Gastroesophageal sphincter (tissue), 4 donors: ENCODE results near the gene ALPG. TPM values are rescaled to one million over a fixed set of nuclear protein-coding genes. Genes with fewer than 3 reads are reported as not detected.

Experiments used
- ATAC-seq: fragments of 150-250 bp; one replicate; pipeline ENCODE4 v1.9.1; 2016; ENCODE audit warnings: mild to moderate bottlenecking, moderate library complexity
- H3K27ac ChIP-seq, 4 donors: fragments of 200-600 bp; sonication (generic) in 3 of 4; 1 replicate in 3 of 4; 2 replicates in 1 of 4; pipeline ENCODE4 v1.5.1; 2016 to 2019
- H3K27me3 ChIP-seq: fragments of 200-600 bp; sonication (generic); one replicate; pipeline ENCODE4 v1.5.1; 2019
- H3K36me3 ChIP-seq, 2 donors: fragments of 200-600 bp; sonication (generic); one replicate each; pipeline ENCODE4 v1.5.1; 2019; ENCODE audit warnings: control low read depth in 1 of 2
- H3K4me1 ChIP-seq, 3 donors: fragments of 200-600 bp; sonication (generic); 1 replicate in 2 of 3; 2 replicates in 1 of 3; pipeline ENCODE4 v1.5.1; 2016 to 2019; ENCODE audit warnings: control low read depth in 2 of 3
- H3K4me3 ChIP-seq, 2 donors: fragments of 200-600 bp; sonication (generic); one replicate each; pipeline ENCODE4 v1.5.1; 2019; ENCODE audit warnings: mild to moderate bottlenecking in 1 of 2, moderate library complexity in 1 of 2
- H3K9me3 ChIP-seq, 3 donors: fragments of 200-600 bp; sonication (generic); one replicate each; pipeline ENCODE4 v1.5.1; 2017 to 2019; ENCODE audit warnings: control low read depth in 2 of 3
- EP300 ChIP-seq: sonication (generic); formaldehyde crosslinking; IDR thresholded peaks from one replicate; pipeline ENCODE4 v1.6.1; 2017; ENCODE audit warnings: antibody characterized with exemption, mild to moderate bottlenecking
- POLR2A ChIP-seq, 2 donors: fragments of 450-650 bp; IDR thresholded peaks; one replicate each; pipeline ENCODE4 v1.6.1; 2017; ENCODE audit warnings: antibody characterized with exemption in 2 of 2, mild to moderate bottlenecking in 2 of 2, moderate library complexity in 1 of 2
- POLR2AphosphoS5 ChIP-seq: sonication (generic); formaldehyde crosslinking; IDR thresholded peaks from one replicate; pipeline ENCODE4 v1.6.1; 2017; ENCODE audit warnings: antibody characterized with exemption
- WGBS, 2 donors: methylation state at CpG; one replicate each; pipeline ENCODE4 v1.1.5; 2018; ENCODE audit warnings: low coverage in 1 of 2; 5-methylcytosine and 5-hydroxymethylcytosine counted together
- total RNA-seq, 4 donors: library from RNA; depleted of rRNA; stranded (reverse); fragments of >200 nt; gene quantifications; one replicate each; pipeline ENCODE4 v1.1.0, GENCODE V29; 2016
- TF ChIP-seq, protein P1 (sequence below), 4 experiments: fragments of 200-600 bp in 2 of 4; fragments of 450-650 bp in 2 of 4; sonication (generic) in 1 of 4; IDR thresholded peaks; one replicate each; pipeline ENCODE4 v1.5.1; 2017 to 2019; ENCODE audit warnings: antibody characterized with exemption in 4 of 4, mild to moderate bottlenecking in 2 of 4, moderate library complexity in 2 of 4

Gene ALPG
- total RNA-seq, 4 donors from 2014 or later: not detected

GRCh38 chr2:232410238-232410900 is 3.7 kb downstream of the ALPG start:
- H3K4me3 ChIP-seq: no peak overlapping the region
- peaks cover 56% of the 10 kb centered on the region for H3K27me3 ChIP-seq
- no peaks in the 10 kb centered on the region for H3K4me1 ChIP-seq
- no peak for ATAC-seq
- H3K36me3 ChIP-seq: no peaks in the 10 kb centered on the region
- 45 to 50% methylated on average over 1 of the region's 7 CpGs for WGBS, 2 donors
- no peak overlapping the region for H3K27ac ChIP-seq
- TF ChIP-seq POLR2AphosphoS5: no peak
- TF ChIP-seq POLR2A (IDR thresholded peaks at IDR 0.05): no peak
- TF ChIP-seq, protein P1, sequence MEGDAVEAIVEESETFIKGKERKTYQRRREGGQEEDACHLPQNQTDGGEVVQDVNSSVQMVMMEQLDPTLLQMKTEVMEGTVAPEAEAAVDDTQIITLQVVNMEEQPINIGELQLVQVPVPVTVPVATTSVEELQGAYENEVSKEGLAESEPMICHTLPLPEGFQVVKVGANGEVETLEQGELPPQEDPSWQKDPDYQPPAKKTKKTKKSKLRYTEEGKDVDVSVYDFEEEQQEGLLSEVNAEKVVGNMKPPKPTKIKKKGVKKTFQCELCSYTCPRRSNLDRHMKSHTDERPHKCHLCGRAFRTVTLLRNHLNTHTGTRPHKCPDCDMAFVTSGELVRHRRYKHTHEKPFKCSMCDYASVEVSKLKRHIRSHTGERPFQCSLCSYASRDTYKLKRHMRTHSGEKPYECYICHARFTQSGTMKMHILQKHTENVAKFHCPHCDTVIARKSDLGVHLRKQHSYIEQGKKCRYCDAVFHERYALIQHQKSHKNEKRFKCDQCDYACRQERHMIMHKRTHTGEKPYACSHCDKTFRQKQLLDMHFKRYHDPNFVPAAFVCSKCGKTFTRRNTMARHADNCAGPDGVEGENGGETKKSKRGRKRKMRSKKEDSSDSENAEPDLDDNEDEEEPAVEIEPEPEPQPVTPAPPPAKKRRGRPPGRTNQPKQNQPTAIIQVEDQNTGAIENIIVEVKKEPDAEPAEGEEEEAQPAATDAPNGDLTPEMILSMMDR (IDR thresholded peaks at IDR 0.05): no peak
- TF ChIP-seq EP300: no peak
- H3K9me3 ChIP-seq: no peaks in the 10 kb centered on the region

- no peak for ATAC-seq
- WGBS, 2 donors: 79 to 83% methylated on average over 3 to 6 of the region's 6 CpGs
- H3K27me3 ChIP-seq: peaks cover 73% of the 10 kb centered on the region
These were observed 5.4 kb downstream of the ALPG start for GRCh38 chr2:232411901-232412629.

DNA sequence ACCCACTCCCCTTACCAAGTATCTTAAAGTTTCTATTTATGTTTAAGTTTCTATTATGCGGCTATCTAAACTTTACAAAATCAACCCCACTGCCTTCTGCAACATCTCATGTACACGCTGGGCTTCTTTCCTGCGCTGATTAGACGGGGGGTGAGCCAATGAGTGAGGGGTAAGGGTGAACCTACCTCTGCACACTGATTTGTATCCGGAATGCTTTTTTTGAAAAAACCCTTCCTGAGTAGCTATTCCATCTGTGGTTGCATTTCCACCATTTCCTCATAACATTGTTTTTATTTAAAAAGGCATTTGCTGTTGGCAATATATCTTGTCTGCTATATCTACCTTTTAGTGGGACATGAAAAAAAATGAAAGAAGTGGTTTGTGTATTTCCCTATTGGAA is 6.3 kb downstream of the ALPG start:
- Histone ChIP-seq H3K27me3 (peaks cover 76% of the 10 kb centered on the region), H3K36me3 (no peaks in the 10 kb centered on the region), H3K9me3 (no peaks in the 10 kb centered on the region), H3K4me1 (no peaks in the 10 kb centered on the region), H3K27ac (no peak overlapping the region), H3K4me3 (no peak overlapping the region)
- TF ChIP-seq EP300 (no peak), POLR2AphosphoS5 (no peak), POLR2A (IDR thresholded peaks at IDR 0.05) (no peak)
- TF ChIP-seq, protein P1 (IDR thresholded peaks at IDR 0.05): no peak
- ATAC-seq: no peak
- 40 to 45% methylated on average over 5 of the region's 5 CpGs for WGBS, 2 donors

More at GRCh38 chr2:232411901-232412629, 5.4 kb downstream of the ALPG start:
- Histone ChIP-seq H3K9me3 (no peaks in the 10 kb centered on the region), H3K4me3 (no peak overlapping the region), H3K27ac (no peak overlapping the region), H3K36me3 (no peaks in the 10 kb centered on the region), H3K4me1 (no peaks in the 10 kb centered on the region)
- TF ChIP-seq EP300 (no peak), POLR2AphosphoS5 (no peak), POLR2A (IDR thresholded peaks at IDR 0.05) (no peak)
- TF ChIP-seq, protein P1 (IDR thresholded peaks at IDR 0.05): no peak

GRCh38 chr2:232415138-232415690 is 8.6 kb downstream of the ALPG start:
- no peak overlapping the region for H3K4me3 ChIP-seq
- WGBS, 2 donors: 80% methylated on average over 1 of the region's 8 CpGs; no CpG with 5 or more reads in 1 of the 2 donors
- H3K27me3 ChIP-seq: peaks cover 83% of the 10 kb centered on the region
- H3K27ac ChIP-seq: no peak overlapping the region
- ATAC-seq: no peak
- TF ChIP-seq POLR2A (IDR thresholded peaks at IDR 0.05): no peak
- no peak for TF ChIP-seq EP300
- no peak for TF ChIP-seq POLR2AphosphoS5
- TF ChIP-seq, protein P1 (IDR thresholded peaks at IDR 0.05): no peak
- peaks cover 0 to 19% (median 9%) of the 10 kb centered on the region in 3 donors for H3K4me1 ChIP-seq
- no peaks in the 10 kb centered on the region for H3K36me3 ChIP-seq
- no peaks in the 10 kb centered on the region for H3K9me3 ChIP-seq
